Colonic mucosa (tissue), 4 donors: ENCODE measurements around the gene SMIM35. TPM values are rescaled to one million over a fixed set of nuclear protein-coding genes. Genes with fewer than 3 reads are reported as not detected.
A peak's percentile ranks its signal among the peaks of the same experiment; 100 is the strongest.

ENCODE experiments used
- DNase-seq: peaks from one replicate; pipeline ENCODE4 v3.0.0-alpha.2; 2020
- H3K27ac ChIP-seq: fragments of 200-600 bp; one replicate; pipeline ENCODE4 v1.8.0; 2021
- H3K27me3 ChIP-seq: fragments of 200-600 bp; one replicate; pipeline ENCODE4 v1.8.0; 2021
- H3K36me3 ChIP-seq: fragments of 200-600 bp; one replicate; pipeline ENCODE4 v1.8.0; 2021
- H3K4me1 ChIP-seq: fragments of 200-600 bp; one replicate; pipeline ENCODE4 v1.8.0; 2021; ENCODE audit warnings: mild to moderate bottlenecking
- H3K4me3 ChIP-seq: fragments of 200-600 bp; one replicate; pipeline ENCODE4 v1.8.0; 2021
- H3K9ac ChIP-seq, 2 donors: one replicate each; pipeline ENCODE4 v1.7.0; 2013; ENCODE audit warnings: control low read depth in 2 of 2, low read depth in 2 of 2, low read length in 2 of 2
- H3K9me3 ChIP-seq: fragments of 200-600 bp; one replicate; pipeline ENCODE4 v1.8.0; 2021
- intact Hi-C: fragments of 100-400 bp; cut with DNase I; formaldehyde crosslinking; loops from one replicate; pipeline ENCODE4 v1.14.1; 2022
- total RNA-seq, 2 donors: library from RNA; stranded (reverse); fragmentation: NEBNext Ultra II Directional in 1 of 2; extraction: Animal tissue kit (Norgen Biotek cat#: 25700) in 1 of 2; gene quantifications; one replicate each; pipeline ENCODE4 v1.2.1, GENCODE V29; 2021
- TF ChIP-seq, protein P1 (sequence below): fragments of 200-600 bp; IDR thresholded peaks from one replicate; pipeline ENCODE4 v1.8.0; 2022; ENCODE audit warnings: antibody characterized with exemption, mild to moderate bottlenecking
- donor health status: healthy.
- donor health status: DM: no; HTN: no; CAD: no.
- donor health status: DM: no; HTN: no; CAD: no.

The SMIM35 gene
- total RNA-seq, 2 donors from 2014 or later: not detected

DNA sequence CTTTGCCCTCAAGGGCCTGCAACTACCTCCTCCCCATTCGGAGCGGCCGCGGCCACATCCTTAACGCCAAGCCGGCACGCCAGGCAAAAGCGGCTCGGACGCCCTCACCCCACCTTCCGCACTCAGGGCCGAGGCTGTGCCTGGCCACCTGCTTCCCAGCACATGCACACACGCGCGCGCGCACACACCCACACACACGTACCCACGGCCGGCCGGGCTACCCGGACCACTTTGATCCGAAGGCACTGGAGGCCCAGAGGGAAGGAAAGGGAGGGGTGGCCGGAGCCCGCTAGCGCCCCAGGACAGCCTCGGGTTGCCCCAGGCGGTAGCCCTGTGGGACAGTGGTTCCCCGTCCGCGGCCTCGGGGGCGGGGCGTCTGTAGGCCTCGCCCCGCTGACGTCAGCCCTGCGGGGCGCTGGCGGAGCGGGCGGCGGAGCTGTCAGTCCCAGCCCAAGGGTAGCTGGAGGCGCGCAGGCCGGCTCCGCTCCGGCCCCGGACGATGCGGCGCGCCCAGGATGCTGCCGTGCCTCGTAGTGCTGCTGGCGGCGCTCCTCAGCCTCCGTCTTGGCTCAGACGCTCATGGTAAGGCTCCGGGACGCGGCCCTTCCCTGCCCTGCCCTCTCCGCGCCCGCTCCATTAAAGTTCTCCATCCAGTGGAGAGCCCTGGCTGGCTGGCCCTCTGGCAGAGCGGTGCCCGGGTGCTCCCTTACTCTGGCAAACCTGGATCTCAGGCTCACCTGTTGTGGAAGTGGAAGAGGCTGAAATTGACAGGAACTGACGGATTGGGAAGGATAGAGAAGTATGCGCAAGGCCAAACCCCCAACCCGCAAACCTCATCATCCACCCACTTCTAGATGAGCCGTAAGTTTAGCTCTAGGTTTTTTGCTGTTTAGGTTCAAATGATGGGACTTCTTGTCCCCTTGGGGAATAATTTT, 100.5 kb downstream of the SMIM35 start, which contains the start of gene IL10RA:
TSS of gene IL10RA (plus strand) at position 442 of the 935 bp plus-strand sequence. CDS start at position 516, 74 bp downstream.
- peak within 1 kb of the TSS; percentile 76 to 92 for H3K9ac ChIP-seq
- peak within 1 kb of the TSS; percentile 51 for H3K4me3 ChIP-seq
- no peaks in the 10 kb centered on the region for H3K9me3 ChIP-seq
- no peaks in the 10 kb centered on the region for H3K27me3 ChIP-seq
- H3K36me3 ChIP-seq: no peaks in the 10 kb centered on the region
- TF ChIP-seq, protein P1, sequence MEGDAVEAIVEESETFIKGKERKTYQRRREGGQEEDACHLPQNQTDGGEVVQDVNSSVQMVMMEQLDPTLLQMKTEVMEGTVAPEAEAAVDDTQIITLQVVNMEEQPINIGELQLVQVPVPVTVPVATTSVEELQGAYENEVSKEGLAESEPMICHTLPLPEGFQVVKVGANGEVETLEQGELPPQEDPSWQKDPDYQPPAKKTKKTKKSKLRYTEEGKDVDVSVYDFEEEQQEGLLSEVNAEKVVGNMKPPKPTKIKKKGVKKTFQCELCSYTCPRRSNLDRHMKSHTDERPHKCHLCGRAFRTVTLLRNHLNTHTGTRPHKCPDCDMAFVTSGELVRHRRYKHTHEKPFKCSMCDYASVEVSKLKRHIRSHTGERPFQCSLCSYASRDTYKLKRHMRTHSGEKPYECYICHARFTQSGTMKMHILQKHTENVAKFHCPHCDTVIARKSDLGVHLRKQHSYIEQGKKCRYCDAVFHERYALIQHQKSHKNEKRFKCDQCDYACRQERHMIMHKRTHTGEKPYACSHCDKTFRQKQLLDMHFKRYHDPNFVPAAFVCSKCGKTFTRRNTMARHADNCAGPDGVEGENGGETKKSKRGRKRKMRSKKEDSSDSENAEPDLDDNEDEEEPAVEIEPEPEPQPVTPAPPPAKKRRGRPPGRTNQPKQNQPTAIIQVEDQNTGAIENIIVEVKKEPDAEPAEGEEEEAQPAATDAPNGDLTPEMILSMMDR: no peak
- peak within 1 kb of the TSS; percentile 81 for H3K27ac ChIP-seq
- intact Hi-C loops: no loop called here
- DNase-seq: peak; percentile 90
- H3K4me1 ChIP-seq: peaks cover 4% of the 10 kb centered on the region

DNA sequence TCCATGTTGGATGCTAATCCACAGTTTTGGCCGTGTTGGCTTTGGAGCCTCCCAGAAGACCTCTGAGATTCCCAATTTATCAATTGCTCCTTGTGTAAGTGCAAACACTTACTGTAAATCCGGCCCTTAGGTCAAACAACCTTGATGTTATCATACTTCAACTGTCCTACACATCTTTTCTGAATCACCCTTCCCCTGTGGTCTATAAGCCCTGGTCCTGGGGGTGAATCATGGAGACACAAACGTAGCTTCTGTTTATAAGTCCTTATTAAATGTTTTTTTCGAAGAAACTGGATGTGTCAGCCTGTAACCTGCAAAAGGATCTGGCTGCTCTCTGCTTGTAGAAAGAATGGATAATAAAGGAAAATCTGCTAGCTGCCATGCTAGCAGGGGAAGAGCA, 102.3 kb downstream of the SMIM35 start:
- Histone ChIP-seq H3K27ac (no peak overlapping the region), H3K4me1 (peaks cover 4% of the 10 kb centered on the region), H3K36me3 (no peaks in the 10 kb centered on the region), H3K9ac (peak overlapping the region in 1 of 2 donors; percentile 17), H3K9me3 (no peaks in the 10 kb centered on the region), H3K27me3 (no peaks in the 10 kb centered on the region), H3K4me3 (no peak overlapping the region)
- TF ChIP-seq, protein P1: no peak
- intact Hi-C loops: no loop called here
- no peak for DNase-seq

DNA sequence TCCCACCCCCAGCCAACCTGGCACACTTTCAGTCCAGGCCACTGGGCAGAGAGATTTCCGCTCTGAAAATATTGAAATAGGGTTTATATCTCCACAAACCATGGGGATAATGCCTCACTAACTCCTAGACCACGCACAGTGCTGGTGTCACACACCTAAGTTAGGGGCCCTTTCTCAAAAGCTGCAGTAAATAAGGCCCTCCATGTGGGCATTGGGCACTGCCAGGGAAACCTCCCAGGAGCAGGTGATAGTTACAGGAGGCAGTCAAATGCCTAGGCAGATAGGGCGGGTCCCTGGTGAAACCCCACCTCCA, 103.6 kb downstream of the SMIM35 start:
- intact Hi-C loops: no loop called here
- peak; percentile 14 for DNase-seq

DNA sequence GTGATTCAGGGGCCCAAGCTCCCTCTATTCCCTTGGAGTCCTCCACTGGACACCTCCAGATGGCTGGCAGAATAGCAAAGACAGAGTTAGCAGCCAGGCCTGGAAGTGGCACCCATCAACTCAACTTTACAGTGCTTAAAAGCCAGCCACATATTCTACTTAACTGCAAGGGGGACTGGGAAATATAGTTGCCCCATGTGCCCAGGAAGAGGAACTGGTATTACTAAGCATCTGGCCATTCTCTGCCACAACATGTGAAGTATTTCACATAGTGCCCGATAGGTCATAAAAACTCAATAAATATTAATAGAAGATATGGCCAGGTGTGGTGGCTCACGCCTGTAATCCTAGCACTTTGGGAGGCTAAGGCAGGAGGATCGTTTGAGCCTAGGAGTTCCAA, 106.0 kb downstream of the SMIM35 start:
- Histone ChIP-seq H3K36me3 (no peaks in the 10 kb centered on the region), H3K9me3 (no peaks in the 10 kb centered on the region), H3K4me3 (no peak overlapping the region), H3K27me3 (no peaks in the 10 kb centered on the region), H3K9ac (no peak overlapping the region), H3K27ac (no peak overlapping the region), H3K4me1 (peaks cover 3% of the 10 kb centered on the region)
- intact Hi-C loops: no loop called here
- TF ChIP-seq, protein P1: no peak
- no peak for DNase-seq

More for the DNA sequence above, 103.6 kb downstream of the SMIM35 start:
- TF ChIP-seq, protein P1: no peak
- Histone ChIP-seq H3K4me1 (peaks cover 4% of the 10 kb centered on the region), H3K27ac (no peak overlapping the region), H3K4me3 (no peak overlapping the region), H3K9ac (no peak overlapping the region), H3K27me3 (no peaks in the 10 kb centered on the region), H3K36me3 (no peaks in the 10 kb centered on the region), H3K9me3 (no peaks in the 10 kb centered on the region)

DNA sequence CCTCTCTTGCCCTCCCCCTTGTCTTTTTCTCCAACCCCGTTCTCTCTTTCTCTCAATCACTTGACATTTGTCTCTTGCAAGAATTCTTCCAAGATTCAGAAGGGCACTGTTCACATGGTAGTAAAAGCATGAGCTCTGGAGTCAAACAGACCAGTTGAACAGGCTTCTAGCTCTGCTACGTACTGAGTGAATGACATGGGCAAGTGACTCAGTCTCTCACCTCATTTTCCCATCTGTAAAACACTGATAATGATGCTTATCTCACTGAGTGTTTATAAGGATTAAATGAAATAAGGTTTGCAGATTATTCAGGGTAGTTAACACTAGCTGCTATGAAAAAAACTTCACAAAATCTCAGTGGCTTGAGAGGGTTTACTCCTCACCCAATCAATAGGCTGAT, 106.5 kb downstream of the SMIM35 start:
- Histone ChIP-seq H3K4me1 (no peaks in the 10 kb centered on the region), H3K36me3 (no peaks in the 10 kb centered on the region), H3K9ac (no peak overlapping the region), H3K27me3 (no peaks in the 10 kb centered on the region), H3K9me3 (no peaks in the 10 kb centered on the region), H3K27ac (no peak overlapping the region), H3K4me3 (no peak overlapping the region)
- intact Hi-C loops: no loop called here
- TF ChIP-seq, protein P1: no peak
- peak; percentile 3 for DNase-seq
